HL-60 (cell line): ENCODE results near the gene MAMSTR.

Source experiments
- CTCF ChIP-seq: IDR thresholded peaks from one replicate; pipeline ENCODE4 v1.5.1; 2011; ENCODE audit warnings: low read length, control low read depth, inconsistent platforms; ENCODE audit not compliant: insufficient read depth
- POLR2AphosphoS5 ChIP-seq: IDR thresholded peaks from 2 replicates; pipeline ENCODE4 v1.6.1; 2012; ENCODE audit warnings: low read depth
- REST ChIP-seq: IDR thresholded peaks from 2 replicates; pipeline ENCODE4 v1.6.1; 2012; ENCODE audit warnings: low read depth; ENCODE audit not compliant: insufficient replicate concordance

GRCh38 chr19:48720613-48721296, 1.2 kb upstream of the MAMSTR start:
- TF ChIP-seq CTCF (no peak), POLR2AphosphoS5 (no peak), REST (no peak)
